GM23338 (cell line): ENCODE measurements around the gene RNF17. TPM values are rescaled to one million over a fixed set of nuclear protein-coding genes. Genes with fewer than 3 reads are reported as not detected.
"Not testable (repeated sequence)": the region's sequence is repeated elsewhere in the genome, so short reads cannot be mapped to it uniquely, and the experiment has no call there.

ENCODE experiments used
- ATAC-seq: fragments of 200-7000 bp; cut with Tn5 transposase; 3 replicates; pipeline ENCODE4 v1.9.1; 2020
- DNase-seq: peaks from one replicate; pipeline ENCODE4 v3.0.0-alpha.2; 2015; ENCODE audit warnings: low spot score
- H2AFZ ChIP-seq: fragments of 200-600 bp; sonication (generic); 2 replicates; pipeline ENCODE4 v1.8.0; 2016; ENCODE audit warnings: antibody characterized with exemption, mild to moderate bottlenecking, moderate library complexity
- H3F3A ChIP-seq: fragments of 200-600 bp; sonication (generic); replicated peaks from 2 replicates; pipeline ENCODE4 v1.8.0; 2017; ENCODE audit warnings: antibody characterized with exemption, mixed run types, low read depth
- H3K27ac ChIP-seq: fragments of 200-600 bp; sonication (generic); 2 replicates; pipeline ENCODE4 v1.6.1; 2016; ENCODE audit warnings: low read depth
- H3K27me3 ChIP-seq: fragments of 200-600 bp; sonication (generic); 2 replicates; pipeline ENCODE4 v1.8.0; 2016; ENCODE audit warnings: mild to moderate bottlenecking, mixed run types, moderate library complexity; ENCODE audit not compliant: insufficient read depth
- H3K36me3 ChIP-seq: fragments of 200-600 bp; sonication (generic); 2 replicates; pipeline ENCODE4 v1.8.0; 2016; ENCODE audit warnings: mild to moderate bottlenecking; ENCODE audit not compliant: insufficient read depth
- H3K4me1 ChIP-seq: fragments of 200-600 bp; sonication (generic); 2 replicates; pipeline ENCODE4 v1.8.0; 2016; ENCODE audit warnings: mild to moderate bottlenecking, moderate library complexity; ENCODE audit not compliant: insufficient read depth
- H3K4me2 ChIP-seq: fragments of 200-600 bp; sonication (generic); 2 replicates; pipeline ENCODE4 v1.7.1; 2017; ENCODE audit warnings: mixed run types
- H3K4me3 ChIP-seq: fragments of 200-600 bp; sonication (generic); 2 replicates; pipeline ENCODE4 v1.6.1; 2016; ENCODE audit warnings: mixed run types
- H3K79me2 ChIP-seq: fragments of 200-600 bp; sonication (generic); replicated peaks from 2 replicates; pipeline ENCODE4 v1.8.0; 2017; ENCODE audit warnings: mild to moderate bottlenecking; ENCODE audit not compliant: insufficient read depth
- H3K9me2 ChIP-seq: fragments of 200-600 bp; sonication (generic); 2 replicates; pipeline ENCODE4 v1.8.0; 2017; ENCODE audit not compliant: insufficient read depth
- H4K20me1 ChIP-seq: fragments of 200-600 bp; sonication (generic); replicated peaks from 2 replicates; pipeline ENCODE4 v1.8.0; 2017; ENCODE audit warnings: mild to moderate bottlenecking; ENCODE audit not compliant: insufficient read depth
- H3K27ac Mint-ChIP-seq: 2 replicates; pipeline ENCODE4 v1.8.0; 2020; ENCODE audit warnings: inconsistent platforms, mild to moderate bottlenecking, moderate library complexity, mixed read lengths
- H3K27me3 Mint-ChIP-seq: 3 replicates; pipeline ENCODE4 v1.8.0; 2022; ENCODE audit warnings: low read depth, mild to moderate bottlenecking, moderate library complexity, mixed read lengths, inconsistent platforms; ENCODE audit not compliant: insufficient read depth, poor library complexity
- H3K36me3 Mint-ChIP-seq: 3 replicates; pipeline ENCODE4 v1.8.0; 2021; ENCODE audit warnings: low read depth, mild to moderate bottlenecking, inconsistent platforms, moderate library complexity, mixed read lengths
- H3K4me1 Mint-ChIP-seq: 3 replicates; pipeline ENCODE4 v1.8.0; 2020; ENCODE audit warnings: mild to moderate bottlenecking, inconsistent platforms, mixed read lengths
- H3K4me3 Mint-ChIP-seq: 3 replicates; pipeline ENCODE4 v1.8.0; 2021; ENCODE audit warnings: moderate library complexity, mild to moderate bottlenecking, inconsistent platforms, mixed read lengths
- H3K9me3 Mint-ChIP-seq: 3 replicates; pipeline ENCODE4 v1.8.0; 2020; ENCODE audit warnings: moderate library complexity, mild to moderate bottlenecking, inconsistent platforms, mixed read lengths
- CREB1 ChIP-seq: fragments of 250-450 bp; sonication (Bioruptor Pico); IDR thresholded peaks from 2 replicates; pipeline ENCODE4 v1.5.0; 2020; ENCODE audit warnings: low read depth, mild to moderate bottlenecking, moderate library complexity
- EZH2 ChIP-seq: fragments of 200-600 bp; sonication (generic); IDR thresholded peaks from one replicate; pipeline ENCODE4 v1.8.0; 2017; ENCODE audit warnings: antibody characterized with exemption, mild to moderate bottlenecking, low read depth; ENCODE audit not compliant: unreplicated experiment
- JUNB ChIP-seq: IDR thresholded peaks from one replicate; pipeline ENCODE4 v1.6.1; 2016; ENCODE audit warnings: antibody characterized with exemption; ENCODE audit not compliant: unreplicated experiment
- NANOG ChIP-seq: IDR thresholded peaks from 2 replicates; pipeline ENCODE4 v1.6.1; 2016; ENCODE audit warnings: antibody characterized with exemption, borderline replicate concordance
- POLR2AphosphoS5 ChIP-seq: IDR thresholded peaks from 2 replicates; pipeline ENCODE4 v1.6.1; 2016; ENCODE audit warnings: antibody characterized with exemption, low read depth
- REST ChIP-seq: IDR thresholded peaks from one replicate; pipeline ENCODE4 v1.6.1; 2018; ENCODE audit warnings: antibody characterized with exemption; ENCODE audit not compliant: unreplicated experiment
- ZNF114 ChIP-seq: fragments of 250-450 bp; sonication (Bioruptor Pico); IDR thresholded peaks from 2 replicates; pipeline ENCODE4 v1.5.0; 2020; ENCODE audit warnings: mild to moderate bottlenecking, moderate library complexity
- ZNF331 ChIP-seq: fragments of 250-450 bp; sonication (Bioruptor Pico); IDR thresholded peaks from 2 replicates; pipeline ENCODE4 v1.5.0; 2020; ENCODE audit warnings: low read depth, mild to moderate bottlenecking, moderate library complexity
- polyA plus RNA-seq: library from polyadenylated mRNA; unstranded; fragments of >200 nt; fragmentation: Nextera tagmentation; extraction: Ambion mirVana; gene quantifications from 2 replicates; pipeline ENCODE4 v1.2.1, GENCODE V29; 2016
- total RNA-seq: library from RNA; depleted of rRNA; stranded (reverse); fragments of >200 nt; shearing (Covaris generic); gene quantifications from 2 replicates; pipeline ENCODE4 v1.2.3, GENCODE V29; 2014

The RNF17 gene
- total and polyA plus RNA-seq, 2 experiments from 2014 or later: 0.16 TPM; not detected in 1

DNA sequence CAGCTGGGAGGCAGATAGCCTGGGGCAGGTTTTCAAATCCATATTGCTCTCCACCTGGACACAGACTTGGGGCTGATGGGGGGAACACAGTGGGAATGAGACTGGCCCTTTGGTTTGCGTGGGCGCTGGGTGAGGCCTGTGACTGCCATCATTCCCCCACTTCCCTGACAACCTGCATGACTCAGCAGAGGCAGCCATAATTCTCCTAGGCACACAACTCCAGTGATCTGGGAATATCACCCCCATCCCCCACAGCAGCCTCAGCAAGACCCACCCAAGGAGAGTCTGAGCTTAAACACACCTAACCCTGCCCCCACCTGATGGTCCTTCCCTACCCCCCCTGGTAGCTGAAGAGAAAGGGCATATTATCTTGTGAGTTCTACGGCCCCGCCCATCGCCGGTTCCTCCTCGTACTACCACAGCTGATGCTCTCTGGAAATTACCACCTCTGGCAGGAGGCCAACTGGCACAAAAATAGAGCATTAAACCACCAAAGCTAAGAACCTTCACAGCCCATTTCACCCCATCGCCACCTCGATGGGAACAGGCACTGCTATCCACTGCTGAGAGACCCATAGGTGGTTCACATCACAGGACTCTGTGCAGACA, 71.0 kb downstream of the RNF17 start:
- no peak overlapping the region for H3K4me2 ChIP-seq
- peak overlapping the region; percentile 54 for H2AFZ ChIP-seq
- no peak overlapping the region for H3K4me3 ChIP-seq

GRCh38 chr13:24837528-24837927, 73.6 kb downstream of the RNF17 start:
- H3K4me1 ChIP-seq, H3K27me3 ChIP-seq, H3K4me3 Mint-ChIP-seq, H3K4me2 ChIP-seq, H3F3A ChIP-seq, H3K4me3 ChIP-seq, H2AFZ ChIP-seq, H3K36me3 ChIP-seq, H3K27ac Mint-ChIP-seq, H3K27ac ChIP-seq, H3K36me3 Mint-ChIP-seq, H3K9me3 Mint-ChIP-seq, H4K20me1 ChIP-seq, H3K79me2 ChIP-seq, DNase-seq, H3K27me3 Mint-ChIP-seq, ATAC-seq, H3K9me2 ChIP-seq: not testable (repeated sequence)
- peaks cover 14% of the 10 kb centered on the region; the same call in 2 of the 3 replicates for H3K4me1 Mint-ChIP-seq

More for the DNA sequence above, 71.0 kb downstream of the RNF17 start:
- no peaks in the 10 kb centered on the region for H4K20me1 ChIP-seq
- H3K4me1 ChIP-seq: 0 out of 2 replicates have a peak, but pooled peaks cover 6% of the 10 kb centered on the region
- H3K79me2 ChIP-seq: no peaks in the 10 kb centered on the region
- TF ChIP-seq JUNB: no peak
- TF ChIP-seq CREB1 (CRISPR knock-in tag): no peak
- TF ChIP-seq REST: no peak
- no peak for TF ChIP-seq ZNF114 (CRISPR knock-in tag)
- H3K36me3 ChIP-seq: no peaks in the 10 kb centered on the region
- DNase-seq (no peak), ATAC-seq (no peak)
- no peaks in the 10 kb centered on the region for H3K36me3 Mint-ChIP-seq
- H3K9me3 Mint-ChIP-seq: no peaks in the 10 kb centered on the region; the same call in 2 of the 3 replicates
- peaks cover 1% of the 10 kb centered on the region for H3K27me3 Mint-ChIP-seq
- H3K27ac Mint-ChIP-seq: peak overlapping the region; percentile 42; the same call in 1 of the 2 replicates
- no peaks in the 10 kb centered on the region for H3F3A ChIP-seq
- no peaks in the 10 kb centered on the region for H3K27me3 ChIP-seq
- no peak overlapping the region for H3K4me3 Mint-ChIP-seq
- H3K9me2 ChIP-seq: no peaks in the 10 kb centered on the region
- peaks cover 12% of the 10 kb centered on the region; the same call in 2 of the 3 replicates for H3K4me1 Mint-ChIP-seq
- H3K27ac ChIP-seq: no peak overlapping the region

GRCh38 chr13:24842549-24843274, 78.7 kb downstream of the RNF17 start:
- Histone ChIP-seq H3K27me3 (no peaks in the 10 kb centered on the region), H3K27ac (no peak overlapping the region), H3K4me2 (no peak overlapping the region), H3K9me2 (no peaks in the 10 kb centered on the region), H4K20me1 (no peaks in the 10 kb centered on the region), H3K79me2 (no peaks in the 10 kb centered on the region), H2AFZ (no peak overlapping the region), H3K4me1 (0 out of 2 replicates have a peak, but pooled peaks cover 6% of the 10 kb centered on the region), H3F3A (no peaks in the 10 kb centered on the region), H3K36me3 (no peaks in the 10 kb centered on the region), H3K4me3 (no peak overlapping the region)
- Mint-ChIP-seq H3K27ac (no peak overlapping the region), H3K36me3 (no peaks in the 10 kb centered on the region), H3K9me3 (no peaks in the 10 kb centered on the region), H3K4me1 (peaks cover 9% of the 10 kb centered on the region; the same call in 2 of the 3 replicates), H3K4me3 (no peak overlapping the region), H3K27me3 (no peaks in the 10 kb centered on the region)
- ATAC-seq: no peak
- DNase-seq: no peak
- TF ChIP-seq ZNF331 (CRISPR knock-in tag) (no peak), POLR2AphosphoS5 (no peak), NANOG (no peak), JUNB (no peak), ZNF114 (CRISPR knock-in tag) (no peak), EZH2 (no peak), REST (no peak)
